MG63 (cell line): ENCODE measurements around the gene SORT1. TPM values are rescaled to one million over a fixed set of nuclear protein-coding genes. Genes with fewer than 3 reads are reported as not detected.
"Not testable (repeated sequence)": the region's sequence is repeated elsewhere in the genome, so short reads cannot be mapped to it uniquely, and the experiment has no call there.

Source experiments
- DNase-seq: peaks from one replicate; pipeline ENCODE4 v3.0.0-alpha.2; 2020
- H3K27me3 ChIP-seq: fragments of 250-450 bp; sonication (Bioruptor Pico); 2 replicates; pipeline ENCODE4 v1.5.1; 2020; ENCODE audit warnings: mild to moderate bottlenecking, moderate library complexity
- H3K36me3 ChIP-seq: fragments of 250-450 bp; sonication (Bioruptor Pico); 2 replicates; pipeline ENCODE4 v1.5.1; 2020; ENCODE audit warnings: mild to moderate bottlenecking, moderate library complexity
- H3K4me3 ChIP-seq: fragments of 250-450 bp; sonication (Bioruptor Pico); 2 replicates; pipeline ENCODE4 v1.5.1; 2020; ENCODE audit warnings: mild to moderate bottlenecking, moderate library complexity
- H3K9me3 ChIP-seq: fragments of 250-450 bp; sonication (Bioruptor Pico); 2 replicates; pipeline ENCODE4 v1.5.1; 2020; ENCODE audit warnings: mild to moderate bottlenecking, moderate library complexity
- total RNA-seq: library from RNA; depleted of rRNA; stranded (reverse); fragments of >200 nt; shearing (Covaris generic); gene quantifications from 2 replicates; pipeline ENCODE4 v1.2.3, GENCODE V29; 2014; ENCODE audit warnings: low replicate concordance

Gene SORT1
- total RNA-seq, 1 experiment from 2014 or later: 0.46 TPM

DNA sequence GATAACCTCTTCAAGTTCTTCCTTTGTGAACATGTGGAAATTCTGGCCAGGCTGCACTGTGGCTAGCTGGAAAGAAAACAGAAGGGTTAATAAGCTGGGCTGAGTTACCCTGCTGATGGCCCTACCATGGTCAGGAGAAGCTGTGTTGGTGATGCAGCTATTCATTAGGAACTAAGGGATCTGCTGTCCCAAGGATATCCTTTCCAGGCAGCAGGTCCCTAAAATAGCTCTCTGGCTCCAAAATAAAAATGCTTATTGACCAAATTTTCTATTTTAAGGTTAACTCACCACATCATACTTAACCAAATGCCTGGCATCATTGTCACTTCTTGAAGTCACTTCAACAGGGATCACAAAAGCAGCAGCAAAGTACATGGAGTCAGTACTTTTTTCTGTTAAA is 4.3 kb upstream of the SORT1 start:
- Histone ChIP-seq H3K9me3 (no peaks in the 10 kb centered on the region), H3K27me3 (no peaks in the 10 kb centered on the region; the same call in 1 of the 2 replicates), H3K4me3 (no peak overlapping the region), H3K36me3 (peaks cover 64% of the 10 kb centered on the region)
- no peak for DNase-seq

- H3K27me3 ChIP-seq: peaks cover 5% of the 10 kb centered on the region; the same call in 1 of the 2 replicates
- no peaks in the 10 kb centered on the region for H3K9me3 ChIP-seq
- no peak for DNase-seq
- peaks cover 47% of the 10 kb centered on the region for H3K36me3 ChIP-seq
- H3K4me3 ChIP-seq: no peak overlapping the region
These were observed 2.4 kb upstream of the SORT1 start for GRCh38 chr1:109400035-109400655.

DNA sequence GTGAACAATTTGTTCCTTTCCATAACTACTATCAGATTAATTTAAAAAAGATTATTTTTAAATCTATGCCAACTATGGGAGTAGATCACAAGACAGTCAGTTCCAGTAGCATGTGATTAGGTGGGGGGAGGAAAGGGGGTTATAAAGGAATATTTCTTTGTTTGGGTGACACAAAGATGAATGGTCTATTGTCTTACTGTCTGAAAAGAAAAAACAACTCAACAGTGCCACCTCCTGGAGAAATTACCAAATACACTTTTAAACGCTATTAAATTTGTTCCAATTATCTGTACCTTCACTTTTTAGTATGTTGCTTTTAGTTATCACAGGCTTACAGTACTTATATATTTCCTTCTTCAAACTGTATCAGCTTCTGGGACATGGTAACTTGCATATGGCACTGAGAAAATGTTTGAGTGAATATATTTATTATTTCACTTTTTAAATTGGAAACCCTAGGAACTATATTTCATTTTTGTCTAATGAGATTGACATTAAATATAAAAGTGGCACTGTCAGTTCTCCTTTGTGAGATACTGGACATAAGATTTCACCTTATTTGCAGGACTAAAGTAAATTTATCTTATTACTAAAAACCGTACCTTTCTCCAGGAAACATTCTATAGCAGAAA is 1.7 kb upstream of the SORT1 start:
- Histone ChIP-seq H3K9me3 (no peaks in the 10 kb centered on the region), H3K36me3 (peaks cover 40% of the 10 kb centered on the region), H3K4me3 (no peak overlapping the region), H3K27me3 (peaks cover 5% of the 10 kb centered on the region; the same call in 1 of the 2 replicates)
- no peak for DNase-seq

DNA sequence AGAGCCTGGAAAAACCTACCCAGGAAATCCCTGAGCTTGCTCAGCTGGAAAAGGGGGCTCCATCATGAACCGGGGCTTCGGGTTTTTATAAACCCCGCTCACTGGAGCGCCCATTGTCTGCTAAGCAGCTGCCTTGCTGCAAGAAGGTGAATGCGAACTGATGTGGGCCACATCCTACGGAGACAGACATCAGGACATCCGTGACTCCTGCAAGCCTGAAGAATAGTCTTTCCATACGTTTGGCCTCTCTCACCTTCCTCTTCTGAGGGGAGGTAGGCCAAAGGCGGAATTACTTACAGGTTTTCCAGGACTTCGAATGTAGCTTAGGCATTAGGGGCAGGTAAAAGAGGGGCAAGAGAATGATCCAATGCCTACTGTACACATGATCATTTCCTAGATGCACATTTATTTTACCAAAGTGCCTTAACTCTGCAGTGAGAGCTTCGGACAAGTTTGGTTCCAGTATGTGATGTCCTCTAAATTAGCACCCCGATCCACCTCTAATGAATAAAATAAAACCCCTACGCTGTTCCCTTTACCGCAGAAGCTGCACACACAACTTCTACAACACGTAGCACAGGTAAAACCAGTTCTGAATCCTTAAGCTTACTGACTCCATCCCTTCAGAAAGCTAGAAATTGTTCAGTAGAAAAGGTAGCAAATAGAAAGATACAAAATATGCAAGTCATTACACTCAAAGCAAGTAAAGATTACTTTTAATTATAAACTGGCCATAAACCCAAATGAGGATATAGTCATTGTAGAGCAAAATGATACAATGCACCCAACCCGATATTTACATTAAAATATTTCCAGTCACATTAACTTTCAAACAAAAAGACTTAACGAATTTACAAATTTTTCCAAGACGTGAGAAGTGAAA is 866 bp upstream of the SORT1 start:
- no peak for DNase-seq
- Histone ChIP-seq H3K36me3 (peaks cover 31% of the 10 kb centered on the region), H3K27me3 (peaks cover 5% of the 10 kb centered on the region; the same call in 1 of the 2 replicates), H3K4me3 (peak overlapping the region; percentile 39), H3K9me3 (no peaks in the 10 kb centered on the region)

DNA sequence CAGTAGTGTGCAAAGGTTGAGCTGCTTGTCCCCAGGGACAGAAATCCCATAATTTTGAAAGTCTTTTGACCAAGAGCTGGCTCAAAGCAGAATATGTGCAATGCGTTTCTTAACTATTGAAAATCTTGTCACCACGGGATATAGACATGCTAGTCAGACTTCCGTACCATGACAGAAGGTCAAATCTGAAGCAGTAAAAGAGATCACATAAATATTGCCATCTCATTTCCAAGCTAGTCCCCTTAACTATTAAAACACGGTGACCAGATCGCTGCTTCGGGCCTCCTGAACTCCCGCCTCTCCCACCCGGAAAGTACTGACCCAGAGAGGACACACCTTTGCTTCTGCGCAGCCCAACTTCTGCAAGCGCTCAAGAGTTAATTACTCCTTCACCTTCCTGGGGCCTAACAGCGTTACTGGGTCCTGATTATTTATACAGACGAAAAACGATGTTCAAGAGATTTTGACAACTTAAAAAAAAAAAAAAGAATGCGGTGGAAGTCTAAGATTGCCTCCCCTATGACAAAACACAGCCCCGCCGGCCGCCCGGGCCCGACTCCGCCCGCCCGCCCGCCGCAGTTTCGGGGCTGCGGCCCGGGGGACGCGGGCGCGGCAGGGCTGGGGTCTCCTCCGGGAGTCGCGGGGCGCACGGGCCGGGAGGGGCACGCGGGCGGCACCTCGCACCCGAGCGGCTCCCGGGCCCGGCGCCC is 692 bp downstream of the SORT1 start:
- peaks cover 20% of the 10 kb centered on the region for H3K36me3 ChIP-seq
- H3K4me3 ChIP-seq: no peak overlapping the region
- H3K9me3 ChIP-seq: no peaks in the 10 kb centered on the region
- peaks cover 5% of the 10 kb centered on the region; the same call in 1 of the 2 replicates for H3K27me3 ChIP-seq
- no peak for DNase-seq

- DNase-seq: no peak
- no peak overlapping the region for H3K4me3 ChIP-seq
- no peaks in the 10 kb centered on the region for H3K9me3 ChIP-seq
- H3K36me3 ChIP-seq: peaks cover 15% of the 10 kb centered on the region
- peaks cover 5% of the 10 kb centered on the region; the same call in 1 of the 2 replicates for H3K27me3 ChIP-seq
These were observed 1.2 kb downstream of the SORT1 start for GRCh38 chr1:109396513-109396839.

- DNase-seq: no peak
- no peaks in the 10 kb centered on the region for H3K9me3 ChIP-seq
- no peak overlapping the region for H3K4me3 ChIP-seq
- H3K27me3 ChIP-seq: peaks cover 5% of the 10 kb centered on the region; the same call in 1 of the 2 replicates
- peaks cover 9% of the 10 kb centered on the region for H3K36me3 ChIP-seq
These were observed 1.9 kb downstream of the SORT1 start for GRCh38 chr1:109395602-109396512.

DNA sequence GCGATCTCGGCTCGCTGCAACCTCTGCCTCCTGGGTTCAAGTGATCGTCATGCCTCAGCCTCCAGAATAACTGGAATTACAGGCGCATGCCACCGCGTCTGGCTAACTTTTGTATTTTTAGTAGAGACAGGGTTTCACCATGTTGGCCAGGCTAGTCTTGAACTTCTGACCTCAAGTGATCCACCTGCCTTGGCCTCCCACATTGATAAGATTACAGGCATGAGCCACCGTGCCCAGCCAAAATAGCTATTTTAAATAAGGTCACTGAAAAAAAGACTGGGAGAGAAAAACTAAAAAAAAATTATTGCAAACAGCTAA is 2.5 kb downstream of the SORT1 start:
- H3K4me3 ChIP-seq, H3K9me3 ChIP-seq, H3K27me3 ChIP-seq, DNase-seq, H3K36me3 ChIP-seq: not testable (repeated sequence)

GRCh38 chr1:109394591-109395281 is 3.0 kb downstream of the SORT1 start:
- Histone ChIP-seq H3K9me3 (no peaks in the 10 kb centered on the region), H3K4me3 (no peak overlapping the region), H3K36me3 (peaks cover 5% of the 10 kb centered on the region; the same call in 1 of the 2 replicates), H3K27me3 (peaks cover 5% of the 10 kb centered on the region; the same call in 1 of the 2 replicates)
- DNase-seq: no peak

- Histone ChIP-seq H3K27me3 (peaks cover 5% of the 10 kb centered on the region; the same call in 1 of the 2 replicates), H3K9me3 (no peaks in the 10 kb centered on the region), H3K4me3 (no peak overlapping the region), H3K36me3 (no peaks in the 10 kb centered on the region)
- no peak for DNase-seq
These were observed 4.0 kb downstream of the SORT1 start for GRCh38 chr1:109393617-109394233.

- H3K9me3 ChIP-seq: no peaks in the 10 kb centered on the region
- DNase-seq: no peak
- peaks cover 5% of the 10 kb centered on the region; the same call in 1 of the 2 replicates for H3K27me3 ChIP-seq
- no peaks in the 10 kb centered on the region for H3K36me3 ChIP-seq
- H3K4me3 ChIP-seq: no peak overlapping the region
These were observed 4.7 kb downstream of the SORT1 start for GRCh38 chr1:109392788-109393616.

DNA sequence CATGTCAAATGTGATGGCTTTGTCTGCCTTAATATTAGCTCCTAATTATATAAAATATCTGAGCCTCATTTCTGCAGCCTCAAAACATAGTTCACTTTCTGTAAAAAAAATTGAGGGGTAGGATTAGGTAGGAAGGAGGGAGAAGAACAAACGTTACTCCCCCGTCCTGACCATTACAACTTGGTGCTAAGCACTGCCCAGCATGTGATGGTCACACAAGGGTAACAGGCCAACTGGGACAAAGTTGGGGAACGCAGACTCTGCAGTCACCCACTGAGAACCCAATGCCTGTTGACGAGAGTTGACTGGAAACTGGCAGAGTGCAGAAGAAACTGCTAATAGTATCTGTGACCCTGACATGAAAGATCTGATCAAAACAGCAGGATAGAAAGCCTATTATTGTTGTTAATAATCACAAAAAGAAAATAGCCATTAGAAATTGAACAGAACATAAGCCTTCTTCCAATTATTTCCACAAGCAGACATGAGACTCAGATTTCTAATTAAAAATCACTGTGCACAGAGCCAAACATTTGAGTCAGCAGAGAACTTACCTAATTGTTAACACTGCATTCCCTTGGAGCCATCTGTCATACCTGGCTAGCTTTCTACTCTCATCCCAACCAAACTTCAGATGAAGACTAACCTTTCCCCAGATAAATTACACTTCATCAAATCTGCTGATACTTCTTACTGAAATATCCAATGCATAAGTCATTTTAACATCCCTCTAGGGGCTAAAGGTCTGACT is 5.5 kb downstream of the SORT1 start:
- Histone ChIP-seq H3K9me3 (no peaks in the 10 kb centered on the region), H3K36me3 (no peaks in the 10 kb centered on the region), H3K27me3 (peaks cover 5% of the 10 kb centered on the region; the same call in 1 of the 2 replicates), H3K4me3 (no peak overlapping the region)
- no peak for DNase-seq

GRCh38 chr1:109391626-109392025 is 6.1 kb downstream of the SORT1 start:
- peaks cover 1% of the 10 kb centered on the region; the same call in 1 of the 2 replicates for H3K27me3 ChIP-seq
- H3K4me3 ChIP-seq: no peak overlapping the region
- DNase-seq: no peak
- H3K36me3 ChIP-seq: no peaks in the 10 kb centered on the region
- H3K9me3 ChIP-seq: no peaks in the 10 kb centered on the region

GRCh38 chr1:109391157-109391556 is 6.6 kb downstream of the SORT1 start:
- Histone ChIP-seq H3K4me3 (no peak overlapping the region), H3K36me3 (no peaks in the 10 kb centered on the region), H3K9me3 (no peaks in the 10 kb centered on the region), H3K27me3 (no peaks in the 10 kb centered on the region)
- no peak for DNase-seq
